ENCODE results near the gene TMEM170B.
A peak's percentile ranks its signal among the peaks of the same experiment; 100 is the strongest.

Gene TMEM170B

DNA sequence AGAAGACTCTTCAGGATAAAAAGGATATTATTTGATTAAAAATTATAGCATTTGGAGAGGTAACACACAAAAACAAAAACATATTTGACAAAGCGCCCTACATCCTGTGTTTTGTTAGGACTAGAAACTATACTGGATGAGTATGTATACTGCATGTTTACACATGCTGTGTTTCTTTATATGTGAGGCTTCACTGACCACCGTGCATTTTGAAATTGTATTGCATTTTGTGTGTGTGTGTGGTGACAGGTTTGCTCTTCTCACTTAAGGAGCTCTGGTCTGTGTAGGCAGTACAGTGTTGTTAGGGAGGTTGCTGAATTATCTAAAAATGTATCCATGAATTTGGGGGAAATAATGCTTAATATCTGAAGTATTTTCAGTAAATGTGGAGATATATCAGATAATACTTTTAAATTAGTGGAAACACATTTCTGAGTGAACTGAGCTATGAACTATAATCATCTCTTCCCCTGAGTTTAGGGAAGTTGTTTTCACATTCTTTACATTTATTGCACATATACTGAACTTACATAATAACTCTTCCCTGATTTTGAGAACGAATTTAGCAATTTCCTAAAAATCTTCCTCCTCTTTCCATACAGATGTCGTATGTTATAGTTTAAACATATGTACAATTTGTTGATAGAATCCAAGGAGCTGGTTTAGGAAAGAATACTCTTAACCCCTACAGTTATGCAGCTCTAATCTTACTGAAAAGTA lies 43.3 kb downstream of the TMEM170B start:
- TF ChIP-seq, protein P1, sequence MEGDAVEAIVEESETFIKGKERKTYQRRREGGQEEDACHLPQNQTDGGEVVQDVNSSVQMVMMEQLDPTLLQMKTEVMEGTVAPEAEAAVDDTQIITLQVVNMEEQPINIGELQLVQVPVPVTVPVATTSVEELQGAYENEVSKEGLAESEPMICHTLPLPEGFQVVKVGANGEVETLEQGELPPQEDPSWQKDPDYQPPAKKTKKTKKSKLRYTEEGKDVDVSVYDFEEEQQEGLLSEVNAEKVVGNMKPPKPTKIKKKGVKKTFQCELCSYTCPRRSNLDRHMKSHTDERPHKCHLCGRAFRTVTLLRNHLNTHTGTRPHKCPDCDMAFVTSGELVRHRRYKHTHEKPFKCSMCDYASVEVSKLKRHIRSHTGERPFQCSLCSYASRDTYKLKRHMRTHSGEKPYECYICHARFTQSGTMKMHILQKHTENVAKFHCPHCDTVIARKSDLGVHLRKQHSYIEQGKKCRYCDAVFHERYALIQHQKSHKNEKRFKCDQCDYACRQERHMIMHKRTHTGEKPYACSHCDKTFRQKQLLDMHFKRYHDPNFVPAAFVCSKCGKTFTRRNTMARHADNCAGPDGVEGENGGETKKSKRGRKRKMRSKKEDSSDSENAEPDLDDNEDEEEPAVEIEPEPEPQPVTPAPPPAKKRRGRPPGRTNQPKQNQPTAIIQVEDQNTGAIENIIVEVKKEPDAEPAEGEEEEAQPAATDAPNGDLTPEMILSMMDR (IDR thresholded peaks at IDR 0.05): no peak
- DNase-seq: no peak
- Histone ChIP-seq H3K4me1 (no peaks in the 10 kb centered on the region), H3K27me3 (no peaks in the 10 kb centered on the region), H3K36me3 (no peaks in the 10 kb centered on the region), H3K27ac (no peak overlapping the region), H3K4me3 (no peak overlapping the region), H3K9me3 (no peaks in the 10 kb centered on the region)
- intact Hi-C loops (cut with DNase I; ENCODE audit: low total_unique reads): loop anchor here (10.0 kb wide), 1 partner anchor 1314 kb away; no protein-coding TSS in a partner anchor

DNA sequence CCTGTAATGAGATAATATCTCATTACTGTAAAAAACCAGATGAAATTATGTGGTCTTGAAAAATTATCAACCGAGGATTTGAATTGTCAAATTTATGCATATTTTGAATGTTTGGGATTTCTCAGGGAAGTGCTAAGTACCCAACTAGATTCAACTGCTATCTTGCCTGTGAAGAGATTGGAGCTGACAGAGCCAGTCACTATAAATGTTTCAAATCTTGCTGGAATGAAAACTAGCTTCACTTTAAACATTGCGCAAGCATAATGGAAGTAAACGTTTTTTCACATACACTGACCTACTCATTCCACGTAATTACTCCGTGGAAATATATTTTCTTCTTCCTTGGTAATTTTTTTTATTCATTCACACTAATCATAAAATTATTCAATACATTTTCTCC lies 46.7 kb downstream of the TMEM170B start:
- intact Hi-C loops (cut with DNase I; ENCODE audit: low total_unique reads): loop anchor here (10.0 kb wide), 1 partner anchor 1311 kb away; no protein-coding TSS in a partner anchor
- DNase-seq: no peak
- H3K27me3 ChIP-seq: no peaks in the 10 kb centered on the region
- no peaks in the 10 kb centered on the region for H3K9me3 ChIP-seq
- H3K36me3 ChIP-seq: no peaks in the 10 kb centered on the region
- H3K4me1 ChIP-seq: peaks cover 0 to 12% (median 8%) of the 10 kb centered on the region in 4 donors
- H3K27ac ChIP-seq: no peak overlapping the region
- no peak overlapping the region for H3K4me3 ChIP-seq
- TF ChIP-seq, protein P1 (IDR thresholded peaks at IDR 0.05): no peak

DNA sequence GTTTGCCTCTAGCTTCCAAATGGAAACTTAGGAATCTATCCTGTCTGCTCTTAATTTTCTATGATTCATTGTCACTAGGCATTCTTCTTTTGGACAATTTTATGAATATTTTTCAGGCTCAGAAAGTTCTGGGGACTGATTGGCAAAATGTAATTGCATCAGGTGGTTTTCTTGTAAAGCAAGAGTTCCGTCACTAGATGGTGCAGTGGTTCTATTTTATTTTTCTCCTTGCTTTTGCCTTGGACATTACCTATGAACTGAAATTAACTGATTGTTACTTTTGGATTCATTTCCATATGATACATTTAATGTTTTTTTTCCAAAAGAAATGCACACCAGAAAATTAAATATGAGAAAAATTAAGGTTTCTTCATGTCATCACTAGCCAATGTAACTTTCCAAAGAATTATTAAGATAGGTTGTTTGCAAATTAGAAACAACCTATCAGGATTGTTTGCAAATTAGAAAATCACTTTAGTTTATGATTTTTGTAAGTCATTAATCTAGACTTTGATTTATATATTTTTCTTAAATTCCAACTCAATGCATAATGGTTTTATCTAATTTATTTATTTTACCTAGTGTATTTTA lies 48.0 kb downstream of the TMEM170B start:
- TF ChIP-seq, protein P1 (IDR thresholded peaks at IDR 0.05): peak; percentile 58 to 64
- H3K4me3 ChIP-seq: no peak overlapping the region
- H3K27ac ChIP-seq: no peak overlapping the region
- DNase-seq: no peak
- no peaks in the 10 kb centered on the region for H3K9me3 ChIP-seq
- no peaks in the 10 kb centered on the region for H3K36me3 ChIP-seq
- peaks cover 0 to 23% (median 9%) of the 10 kb centered on the region in 4 donors for H3K4me1 ChIP-seq
- no peaks in the 10 kb centered on the region for H3K27me3 ChIP-seq
- intact Hi-C loops (cut with DNase I; ENCODE audit: low total_unique reads): loop anchor here (5.0 to 10.0 kb wide), 2 partner anchors 647 to 1309 kb away; no protein-coding TSS in a partner anchor

DNA sequence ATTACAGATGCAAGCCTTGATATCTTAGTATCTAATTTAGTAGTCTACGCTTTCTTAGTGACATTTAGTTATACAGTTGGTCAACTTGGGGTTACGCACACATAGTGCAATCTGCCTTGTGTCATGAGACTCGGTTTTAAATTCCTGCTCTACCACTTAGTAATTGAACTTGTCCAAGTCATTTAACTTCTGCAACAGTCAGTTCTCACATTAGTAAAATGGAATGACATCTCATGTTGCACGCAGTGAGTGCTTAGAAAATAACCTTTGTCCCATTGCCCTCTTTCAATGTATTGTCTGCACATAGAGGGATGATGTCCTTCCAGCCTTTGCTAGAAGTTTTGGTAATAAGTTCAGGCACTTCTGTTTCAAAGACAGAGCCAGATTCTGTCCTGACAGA lies 48.6 kb downstream of the TMEM170B start:
- no peaks in the 10 kb centered on the region for H3K9me3 ChIP-seq
- TF ChIP-seq, protein P1 (IDR thresholded peaks at IDR 0.05): no peak
- DNase-seq: no peak
- intact Hi-C loops (cut with DNase I; ENCODE audit: low total_unique reads): loop anchor here (5.0 to 10.0 kb wide), 2 partner anchors 646 to 1309 kb away; no protein-coding TSS in a partner anchor
- H3K4me3 ChIP-seq: no peak overlapping the region
- H3K27me3 ChIP-seq: no peaks in the 10 kb centered on the region
- H3K4me1 ChIP-seq: peaks cover 0 to 27% (median 10%) of the 10 kb centered on the region in 4 donors
- no peaks in the 10 kb centered on the region for H3K36me3 ChIP-seq
- no peak overlapping the region for H3K27ac ChIP-seq

DNA sequence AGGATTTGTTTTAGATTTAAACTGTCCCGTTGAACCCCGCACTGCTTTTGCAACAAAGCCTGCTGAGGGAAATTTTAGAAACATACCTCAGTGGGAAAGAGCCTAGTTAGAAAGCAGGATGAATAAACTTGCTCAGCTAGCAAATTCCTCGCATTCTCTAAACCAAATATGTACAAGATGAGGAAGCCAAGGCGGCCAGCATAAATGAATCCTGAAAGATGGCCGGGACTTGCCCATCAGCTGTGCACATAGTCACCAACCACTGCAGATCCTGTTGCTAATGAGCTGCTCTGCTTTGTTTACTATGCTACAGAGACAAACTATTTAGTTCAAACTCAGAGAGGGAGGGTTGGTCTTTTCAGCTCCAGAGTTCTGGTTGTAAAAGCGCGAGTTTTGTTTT lies 49.0 kb downstream of the TMEM170B start:
- intact Hi-C loops (cut with DNase I; ENCODE audit: low total_unique reads): loop anchor here (5.0 to 10.0 kb wide), 2 partner anchors 646 to 1308 kb away; no protein-coding TSS in a partner anchor
- no peaks in the 10 kb centered on the region for H3K27me3 ChIP-seq
- H3K27ac ChIP-seq: no peak overlapping the region
- no peak overlapping the region for H3K4me3 ChIP-seq
- TF ChIP-seq, protein P1 (IDR thresholded peaks at IDR 0.05): no peak
- no peaks in the 10 kb centered on the region for H3K36me3 ChIP-seq
- H3K9me3 ChIP-seq: no peaks in the 10 kb centered on the region
- DNase-seq: no peak
- peaks cover 0 to 27% (median 10%) of the 10 kb centered on the region in 4 donors for H3K4me1 ChIP-seq

Data from tibial artery (tissue), 4 donors.